Medulla oblongata (tissue), 1 donor: ENCODE results near the gene PPFIA3.
"Not testable (repeated sequence)": the region's sequence is repeated elsewhere in the genome, so short reads cannot be mapped to it uniquely, and the experiment has no call there.

Experiments
- DNase-seq: peaks from one replicate; pipeline ENCODE4 v3.0.0-alpha.2; 2015; ENCODE audit errors: extremely low spot score

The PPFIA3 gene

DNA sequence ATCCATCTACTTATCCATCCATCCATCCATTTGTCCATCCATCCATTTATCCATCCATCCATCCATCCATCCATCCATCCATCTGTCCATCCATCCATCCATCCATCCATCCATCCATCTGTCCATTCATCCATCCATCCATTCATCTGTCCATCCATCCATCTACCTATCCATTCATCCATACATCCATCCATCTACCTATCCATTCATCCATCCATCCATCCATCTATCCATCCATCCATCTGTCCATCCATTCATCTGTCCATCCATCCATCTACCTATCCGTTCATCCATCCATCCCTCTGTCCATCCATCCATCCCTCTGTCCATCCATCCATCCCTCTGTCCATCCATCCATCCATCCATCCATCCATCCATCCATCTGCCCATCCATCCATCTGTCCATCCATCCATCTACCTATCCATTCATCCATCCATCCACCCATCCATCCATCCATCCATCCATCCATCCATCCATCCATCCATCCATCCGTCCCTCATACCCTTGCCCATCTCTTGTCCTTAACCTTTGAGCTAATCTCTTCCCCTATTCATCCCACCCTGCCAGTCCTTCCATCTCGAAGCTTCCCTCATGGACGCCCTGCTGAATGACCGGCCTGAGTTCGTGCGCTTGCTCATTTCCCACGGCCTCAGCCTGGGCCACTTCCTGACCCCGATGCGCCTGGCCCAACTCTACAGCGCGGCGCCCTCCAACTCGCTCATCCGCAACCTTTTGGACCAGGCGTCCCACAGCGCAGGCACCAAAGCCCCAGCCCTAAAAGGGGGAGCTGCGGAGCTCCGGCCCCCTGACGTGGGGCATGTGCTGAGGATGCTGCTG, 62.9 kb downstream of the PPFIA3 start:
- DNase-seq: not testable (repeated sequence)

DNA sequence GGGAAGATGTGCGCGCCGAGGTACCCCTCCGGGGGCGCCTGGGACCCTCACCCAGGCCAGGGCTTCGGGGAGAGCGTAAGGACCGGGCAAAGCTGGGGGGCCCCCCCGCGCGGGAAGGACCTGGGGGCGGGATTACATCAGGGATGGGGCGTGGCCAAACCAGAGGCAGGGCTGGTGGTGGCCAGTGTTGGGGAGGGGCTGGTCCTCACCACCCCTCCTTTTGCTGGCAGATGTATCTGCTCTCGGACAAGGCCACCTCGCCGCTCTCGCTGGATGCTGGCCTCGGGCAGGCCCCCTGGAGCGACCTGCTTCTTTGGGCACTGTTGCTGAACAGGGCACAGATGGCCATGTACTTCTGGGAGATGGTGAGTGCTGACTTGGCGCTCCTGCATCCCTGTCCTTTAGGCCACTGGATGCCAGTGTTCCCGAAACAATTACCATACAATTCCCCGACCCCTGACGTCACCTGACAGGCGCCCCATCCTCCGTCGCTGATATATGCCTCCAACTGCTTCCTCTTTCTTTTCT, 63.6 kb downstream of the PPFIA3 start:
- DNase-seq: no peak

DNA sequence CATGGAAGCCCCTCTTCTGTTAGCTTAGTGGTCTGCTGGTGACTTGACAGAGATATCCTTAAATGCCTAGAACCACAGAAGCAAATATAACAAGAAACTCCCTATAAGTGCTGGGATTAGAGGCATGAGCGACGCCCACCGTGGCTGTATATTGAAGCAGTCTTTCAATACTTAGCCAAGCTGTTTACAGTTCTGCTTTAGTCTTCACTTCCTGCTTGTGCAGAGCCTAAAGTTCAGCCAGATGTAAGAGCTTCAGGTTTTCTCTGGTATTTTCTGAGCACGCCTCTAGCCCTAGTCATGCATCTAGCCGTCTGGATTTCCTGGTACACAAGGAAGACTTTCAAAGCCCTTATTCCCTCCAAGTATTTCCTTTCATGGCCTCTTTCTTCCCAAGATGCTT, 66.8 kb downstream of the PPFIA3 start:
- peak; percentile 7 for DNase-seq

DNA sequence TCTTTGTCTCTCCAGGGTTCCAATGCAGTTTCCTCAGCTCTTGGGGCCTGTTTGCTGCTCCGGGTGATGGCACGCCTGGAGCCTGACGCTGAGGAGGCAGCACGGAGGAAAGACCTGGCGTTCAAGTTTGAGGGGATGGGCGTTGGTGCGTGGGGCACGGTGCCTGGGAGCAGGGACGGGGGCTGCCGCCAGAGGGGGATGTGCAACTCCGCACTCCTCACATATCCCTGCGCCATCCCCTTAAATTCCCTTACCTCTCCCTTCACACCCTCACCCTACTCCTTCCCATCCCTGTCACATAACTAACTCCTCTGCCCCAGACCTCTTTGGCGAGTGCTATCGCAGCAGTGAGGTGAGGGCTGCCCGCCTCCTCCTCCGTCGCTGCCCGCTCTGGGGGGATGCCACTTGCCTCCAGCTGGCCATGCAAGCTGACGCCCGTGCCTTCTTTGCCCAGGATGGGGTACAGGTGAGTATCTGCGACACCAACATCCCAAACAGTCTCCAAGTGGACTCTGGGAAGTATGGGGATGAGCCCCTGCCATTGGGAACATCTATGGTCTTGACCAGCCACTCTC, 69.4 kb downstream of the PPFIA3 start:
- no peak for DNase-seq

DNA sequence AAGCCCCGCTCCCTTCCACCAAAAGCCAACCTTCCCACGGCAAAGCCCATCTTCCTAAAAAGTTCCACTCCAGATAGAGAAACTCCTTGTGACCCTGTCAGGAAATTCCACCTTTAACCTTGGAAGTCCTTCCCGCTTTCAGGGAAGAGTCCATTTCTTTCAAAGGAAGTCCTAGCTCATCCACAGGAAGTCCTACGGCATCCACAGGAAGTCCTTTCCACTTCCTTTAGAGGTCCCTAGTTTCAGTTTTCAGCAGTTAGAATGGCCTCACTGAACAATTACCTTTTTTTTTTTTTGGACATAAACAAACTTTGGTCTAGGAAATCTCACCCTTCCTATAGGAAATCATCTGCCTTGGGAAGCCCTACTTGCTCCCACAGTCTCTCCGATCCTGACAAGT, 69.9 kb downstream of the PPFIA3 start:
- no peak for DNase-seq

DNA sequence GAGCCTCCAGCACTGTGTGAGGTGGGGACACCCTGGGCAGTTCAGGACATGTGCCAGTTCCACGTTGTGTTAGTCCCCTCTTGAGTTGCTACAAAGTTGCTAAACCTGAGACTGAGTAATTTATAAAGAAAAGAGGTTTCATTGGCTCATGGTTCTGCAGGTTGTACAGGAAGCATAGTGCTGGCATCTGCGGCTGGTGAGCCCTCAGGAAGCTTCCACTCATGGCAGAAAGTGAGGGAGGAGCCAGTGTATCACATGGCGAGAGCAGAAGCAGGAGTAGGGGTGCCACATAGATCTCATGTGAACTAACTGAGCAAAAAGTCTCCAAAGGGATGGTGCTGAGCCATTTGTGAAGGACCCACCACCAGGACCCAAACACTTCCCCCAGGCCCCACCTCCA, 71.4 kb downstream of the PPFIA3 start:
- no peak for DNase-seq

DNA sequence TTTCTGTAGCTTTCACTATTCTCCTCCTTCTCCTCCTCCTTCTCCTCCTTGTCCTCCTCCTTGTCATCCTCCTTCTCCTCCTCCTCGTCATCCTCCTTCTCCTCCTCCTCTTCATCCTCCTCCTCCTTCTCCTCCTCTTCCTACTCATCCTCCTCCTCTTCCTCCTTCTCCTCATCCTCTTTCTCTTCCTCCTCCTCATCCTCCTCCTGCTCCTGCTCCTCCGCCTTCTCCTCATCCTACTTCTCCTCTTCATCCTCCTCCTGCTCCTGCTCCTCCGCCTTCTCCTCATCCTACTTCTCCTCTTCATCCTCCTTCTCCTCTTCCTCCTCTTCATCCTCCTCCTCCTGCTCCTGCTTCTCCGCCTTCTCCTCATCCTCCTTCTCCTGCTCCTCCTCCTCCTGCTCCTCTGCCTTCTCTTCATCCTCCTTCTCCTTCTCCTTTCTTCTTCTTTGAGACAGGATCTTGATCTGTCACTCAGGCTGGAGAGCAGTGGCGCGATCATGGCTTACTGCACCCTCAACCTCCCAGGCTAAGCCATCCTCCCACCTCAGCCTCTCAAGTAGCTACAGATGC, 74.6 kb downstream of the PPFIA3 start:
- DNase-seq: no peak

DNA sequence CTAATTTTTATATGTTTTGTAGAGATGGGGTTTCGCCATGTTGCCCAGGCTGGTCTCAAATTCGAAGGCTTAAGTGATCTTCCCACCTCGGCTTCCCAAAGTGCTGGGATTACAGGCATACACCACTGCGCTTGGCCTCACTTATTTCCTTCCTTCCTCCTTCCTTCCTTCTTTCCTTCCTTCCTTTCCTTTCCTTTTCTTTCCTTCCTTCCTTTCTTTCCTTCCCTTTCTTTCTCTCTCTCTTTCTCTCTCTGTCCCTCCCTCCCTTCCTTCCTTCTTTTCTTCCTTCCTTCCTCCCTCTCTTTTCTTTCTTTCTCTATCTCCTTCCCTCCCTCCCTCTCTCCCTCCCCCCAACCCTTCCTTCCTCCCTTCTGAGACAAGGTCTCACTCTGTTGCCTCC, 75.1 kb downstream of the PPFIA3 start:
- DNase-seq: no peak

DNA sequence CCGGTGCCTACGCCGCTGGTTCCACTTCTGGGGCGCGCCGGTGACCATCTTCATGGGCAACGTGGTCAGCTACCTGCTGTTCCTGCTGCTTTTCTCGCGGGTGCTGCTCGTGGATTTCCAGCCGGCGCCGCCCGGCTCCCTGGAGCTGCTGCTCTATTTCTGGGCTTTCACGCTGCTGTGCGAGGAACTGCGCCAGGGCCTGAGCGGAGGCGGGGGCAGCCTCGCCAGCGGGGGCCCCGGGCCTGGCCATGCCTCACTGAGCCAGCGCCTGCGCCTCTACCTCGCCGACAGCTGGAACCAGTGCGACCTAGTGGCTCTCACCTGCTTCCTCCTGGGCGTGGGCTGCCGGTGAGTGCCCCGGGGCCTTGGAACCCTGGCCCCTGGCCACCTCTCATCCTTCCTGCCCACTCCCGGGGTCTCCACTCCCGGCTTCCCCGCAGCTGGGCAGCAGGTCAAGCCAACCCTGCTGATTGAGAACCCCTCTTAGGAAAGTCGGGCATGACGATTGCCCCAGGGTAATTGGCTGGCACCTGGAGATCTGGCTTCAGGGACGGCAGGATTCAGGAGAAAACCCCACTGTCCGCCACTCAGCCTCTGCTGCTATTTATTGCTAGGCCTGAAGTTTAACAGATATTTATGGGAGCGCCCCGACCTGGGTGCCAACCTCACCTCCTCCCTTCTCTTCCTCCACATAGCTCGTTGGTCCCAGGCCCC, 77.3 kb downstream of the PPFIA3 start:
- no peak for DNase-seq

DNA sequence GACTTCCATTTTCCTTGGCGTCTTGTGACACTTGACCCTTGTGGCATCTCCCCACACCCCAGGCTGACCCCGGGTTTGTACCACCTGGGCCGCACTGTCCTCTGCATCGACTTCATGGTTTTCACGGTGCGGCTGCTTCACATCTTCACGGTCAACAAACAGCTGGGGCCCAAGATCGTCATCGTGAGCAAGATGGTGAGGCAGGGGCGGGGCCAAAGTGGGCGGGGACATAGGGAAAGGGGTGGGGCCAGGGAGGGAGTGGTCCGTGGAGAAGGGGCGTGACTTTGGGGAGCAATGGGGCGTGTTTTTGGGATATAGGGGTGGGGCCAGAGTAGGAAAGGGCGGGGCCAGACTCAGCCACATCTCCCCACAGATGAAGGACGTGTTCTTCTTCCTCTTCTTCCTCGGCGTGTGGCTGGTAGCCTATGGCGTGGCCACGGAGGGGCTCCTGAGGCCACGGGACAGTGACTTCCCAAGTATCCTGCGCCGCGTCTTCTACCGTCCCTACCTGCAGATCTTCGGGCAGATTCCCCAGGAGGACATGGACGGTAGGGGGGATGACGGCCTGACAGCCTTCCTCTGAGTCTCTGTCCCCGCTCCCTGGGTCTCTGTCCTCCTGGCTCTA, 81.0 kb downstream of the PPFIA3 start:
- no peak for DNase-seq
